ENCODE results near the gene NEIL3. TPM values are rescaled to one million over a fixed set of nuclear protein-coding genes. Genes with fewer than 3 reads are reported as not detected.
A peak's percentile ranks its signal among the peaks of the same experiment; 100 is the strongest.

NEIL3 gene
- total and polyA plus RNA-seq, 9 of the 15 experiments (the other 6 are each of a cell fraction or from before 2014, with no cell fraction given) = 2.7 to 23.3 (median 12.9) TPM

GRCh38 chr4:177271915-177272766 lies 37.5 kb upstream of the NEIL3 start:
- no peaks in the 10 kb centered on the region for H3K27me3 ChIP-seq (ENCODE audit: control insufficient read depth in 2 of 2, insufficient read depth in 2 of 2, low read length in 2 of 2)
- whole genome bisulfite sequencing (ENCODE audit: insufficient coverage, low coverage, missing lambda C conversion rate) = 4% methylated on average over 10 of the region's 10 CpGs
- ATAC-seq (peak; percentile 71), DNase-seq (ENCODE audit: extremely low read depth in 1 of 4, low spot score in 3 of 4) (peak in 1 of 4 experiments; percentile 46), FAIRE-seq (peak; percentile 6)
- CTCF ChIA-PET (ENCODE audit: low intra/inter-chr PET ratio) = no interaction called here
- no peaks in the 10 kb centered on the region for H3K9me1 ChIP-seq (ENCODE audit: control insufficient read depth, insufficient read depth, low read length)
- no TSS peak for BruUV-seq (replicated peaks)
- H3K36me3 ChIP-seq (ENCODE audit: control insufficient read depth, insufficient read depth, low read length) = no peaks in the 10 kb centered on the region
- H3K27ac ChIP-seq (ENCODE audit: extremely low read depth, low read depth, low read length) = no peak overlapping the region
- in situ Hi-C loops (cut with MboI) (no loop called here), intact Hi-C loops (cut with micrococcal nuclease) (no loop called here)
- no peaks in the 10 kb centered on the region for H4K20me1 ChIP-seq (replicated peaks; ENCODE audit: control insufficient read depth, insufficient read depth, low read length)
- no peak overlapping the region for H3K9ac ChIP-seq (ENCODE audit: insufficient read depth in 1 of 2, low read depth in 2 of 2, low read length in 2 of 2)
- H3K4me1 ChIP-seq (replicated peaks in 1 of 2; ENCODE audit: control insufficient read depth in 2 of 2, insufficient read depth in 2 of 2, low read length in 2 of 2) = no peaks in the 10 kb centered on the region
- H3K4me3 ChIP-seq = no peak overlapping the region
- H3K9me3 ChIP-seq (replicated peaks; ENCODE audit: control insufficient read depth, insufficient read depth, low read depth, low read length) = no peaks in the 10 kb centered on the region
- no peaks in the 10 kb centered on the region for H3K79me2 ChIP-seq (ENCODE audit: control insufficient read depth, insufficient read depth, low read length)
- no peak overlapping the region for H3K4me2 ChIP-seq (ENCODE audit: insufficient read depth, low read length)
- peak; percentile 72 for TF ChIP-seq ZNF316 (IDR thresholded peaks at IDR 0.05)
- no peak for TF ChIP-seq FUS (optimal IDR thresholded peaks at IDR 0.05; ENCODE audit: low read depth, low read length)
- TF ChIP-seq C11orf30 (IDR thresholded peaks at IDR 0.05; ENCODE audit: low read depth) = peak; percentile 54; the same call in 1 of the 2 replicates
- TF ChIP-seq ATF7 (IDR thresholded peaks at IDR 0.05) = 0 out of 2 replicates have a peak, but pooled peaks have one; percentile 18
- no peak overlapping the region for H2AFZ ChIP-seq (ENCODE audit: low read depth, low read length)
- POLR2A ChIA-PET = no interaction called here

DNA sequence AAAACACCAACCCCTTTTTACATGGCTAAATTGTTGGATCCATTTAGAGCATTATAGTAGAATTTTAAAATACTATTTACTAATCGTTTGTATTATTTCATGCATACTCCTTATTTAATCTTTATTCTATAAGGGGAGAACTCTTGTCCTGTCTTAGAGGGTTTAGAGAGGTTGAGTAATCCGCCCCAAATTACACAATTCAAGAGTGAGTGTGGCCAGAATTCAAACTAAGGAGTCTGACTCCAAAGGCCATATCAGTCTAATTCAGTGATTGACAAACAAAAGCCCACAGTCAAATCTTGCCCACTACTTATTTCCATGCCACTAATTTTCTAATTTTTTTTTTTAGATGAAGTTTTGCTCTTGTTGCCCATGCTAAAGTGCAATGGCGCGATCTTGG lies 33.7 kb upstream of the NEIL3 start:
- ChIA-PET CTCF (ENCODE audit: low intra/inter-chr PET ratio) (no interaction called here), POLR2A (interaction anchor here (1.1 kb wide), 1 partner anchor 11 kb away, joined by 3 read pairs; no protein-coding TSS in a partner anchor)
- Histone ChIP-seq H3K9me1 (ENCODE audit: control insufficient read depth, insufficient read depth, low read length) (no peaks in the 10 kb centered on the region), H3K4me1 (replicated peaks in 1 of 2; ENCODE audit: control insufficient read depth in 2 of 2, insufficient read depth in 2 of 2, low read length in 2 of 2) (no peaks in the 10 kb centered on the region), H3K9me3 (replicated peaks; ENCODE audit: control insufficient read depth, insufficient read depth, low read depth, low read length) (no peaks in the 10 kb centered on the region), H2AFZ (ENCODE audit: low read depth, low read length) (no peak overlapping the region), H3K36me3 (ENCODE audit: control insufficient read depth, insufficient read depth, low read length) (no peaks in the 10 kb centered on the region), H3K4me3 (no peak overlapping the region), H3K79me2 (ENCODE audit: control insufficient read depth, insufficient read depth, low read length) (no peaks in the 10 kb centered on the region), H3K4me2 (ENCODE audit: insufficient read depth, low read length) (no peak overlapping the region), H3K27ac (ENCODE audit: extremely low read depth, low read depth, low read length) (no peak overlapping the region), H3K27me3 (ENCODE audit: control insufficient read depth in 2 of 2, insufficient read depth in 2 of 2, low read length in 2 of 2) (no peaks in the 10 kb centered on the region), H4K20me1 (replicated peaks; ENCODE audit: control insufficient read depth, insufficient read depth, low read length) (no peaks in the 10 kb centered on the region), H3K9ac (ENCODE audit: insufficient read depth in 1 of 2, low read depth in 2 of 2, low read length in 2 of 2) (no peak overlapping the region)
- FAIRE-seq = no peak
- ATAC-seq = no peak
- intact Hi-C loops (cut with micrococcal nuclease) = no loop called here
- BruUV-seq (replicated peaks) = no TSS peak
- in situ Hi-C loops (cut with MboI) = no loop called here
- no peak for DNase-seq (ENCODE audit: extremely low read depth in 1 of 4, low spot score in 3 of 4)
- WGBS (ENCODE audit: insufficient coverage, low coverage, missing lambda C conversion rate) = 10% methylated on average over 4 of the region's 4 CpGs
- no peak for TF ChIP-seq GATAD2A (IDR thresholded peaks at IDR 0.05)
- no peak for TF ChIP-seq MBD1 (CRISPR knock-in tag; IDR thresholded peaks at IDR 0.05)
- no peak for TF ChIP-seq ID3 (CRISPR knock-in tag; IDR thresholded peaks at IDR 0.05)
- TF ChIP-seq ID3 (tag; IDR thresholded peaks at IDR 0.05) = no peak
- no peak for TF ChIP-seq HNRNPLL (IDR thresholded peaks at IDR 0.05; ENCODE audit: low read depth, low read length, poor library complexity, severe bottlenecking)
- TF ChIP-seq SNRNP70 (optimal IDR thresholded peaks at IDR 0.05; ENCODE audit: low read depth, low read length) = no peak
- TF ChIP-seq, protein P1, sequence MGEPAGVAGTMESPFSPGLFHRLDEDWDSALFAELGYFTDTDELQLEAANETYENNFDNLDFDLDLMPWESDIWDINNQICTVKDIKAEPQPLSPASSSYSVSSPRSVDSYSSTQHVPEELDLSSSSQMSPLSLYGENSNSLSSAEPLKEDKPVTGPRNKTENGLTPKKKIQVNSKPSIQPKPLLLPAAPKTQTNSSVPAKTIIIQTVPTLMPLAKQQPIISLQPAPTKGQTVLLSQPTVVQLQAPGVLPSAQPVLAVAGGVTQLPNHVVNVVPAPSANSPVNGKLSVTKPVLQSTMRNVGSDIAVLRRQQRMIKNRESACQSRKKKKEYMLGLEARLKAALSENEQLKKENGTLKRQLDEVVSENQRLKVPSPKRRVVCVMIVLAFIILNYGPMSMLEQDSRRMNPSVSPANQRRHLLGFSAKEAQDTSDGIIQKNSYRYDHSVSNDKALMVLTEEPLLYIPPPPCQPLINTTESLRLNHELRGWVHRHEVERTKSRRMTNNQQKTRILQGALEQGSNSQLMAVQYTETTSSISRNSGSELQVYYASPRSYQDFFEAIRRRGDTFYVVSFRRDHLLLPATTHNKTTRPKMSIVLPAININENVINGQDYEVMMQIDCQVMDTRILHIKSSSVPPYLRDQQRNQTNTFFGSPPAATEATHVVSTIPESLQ (CRISPR knock-in tag; IDR thresholded peaks at IDR 0.05) = no peak
